HCT116 (cell line): ENCODE data around the gene ZIC5. TPM values are rescaled to one million over a fixed set of nuclear protein-coding genes. Genes with fewer than 3 reads are reported as not detected.

Source experiments
- ATAC-seq: fragments of 200-7000 bp; cut with Tn5 transposase; 2 replicates; pipeline ENCODE4 v1.9.1; 2020; ENCODE audit warnings: mild to moderate bottlenecking, moderate library complexity
- BruUV-seq: library from RNA; stranded (reverse); fragments of 400-500 nt; replicated peaks from 2 replicates; lab custom pipeline; 2021; lab: Mats Ljungman, UMichigan
- CTCF ChIA-PET: fragments of 300-600 bp; sonication (Branson Sonifier 250); formaldehyde crosslinking; loops from one replicate; lab custom pipeline; 2021; ENCODE audit warnings: antibody characterized with exemption; lab: Charles Lee
- POLR2A ChIA-PET: fragments of 300-600, 350-600 bp; sonication (Branson Sonifier 250); formaldehyde crosslinking; loops from one replicate; lab custom pipeline; 2021; ENCODE audit warnings: antibody characterized with exemption; lab: Charles Lee
- RAD21 ChIA-PET, 2 experiments: fragments of 300-600 bp; sonication (Branson Sonifier 250); formaldehyde crosslinking; loops; one replicate each; lab custom pipeline; 2023; ENCODE audit warnings: low total read pairs in 2 of 2; ENCODE audit not compliant: uncharacterized antibody in 2 of 2, unreplicated experiment in 2 of 2, low non-redundant PET in 1 of 2; lab: Charles Lee
- DNase-seq: peaks from one replicate; pipeline ENCODE4 v3.0.0-alpha.2; 2010; ENCODE audit warnings: low read depth, low spot score
- H2AFZ ChIP-seq: fragments of 200-600 bp; shearing (Covaris generic), sonication (generic); 2 replicates; pipeline ENCODE4 v1.6.1; 2017; ENCODE audit warnings: low read depth, mixed run types, mixed read lengths, antibody characterized with exemption, low read length; ENCODE audit not compliant: poor library complexity, severe bottlenecking
- H3K27ac ChIP-seq: 2 replicates; pipeline ENCODE4 v1.5.1; 2012; ENCODE audit warnings: low read depth, low read length
- H3K27me3 ChIP-seq: fragments of 200-600 bp; sonication (generic); 2 replicates; pipeline ENCODE4 v1.6.1; 2016; ENCODE audit warnings: mixed run types, low read length, mixed read lengths; ENCODE audit not compliant: insufficient read depth
- H3K36me3 ChIP-seq, 2 experiments: fragments of 200-500 bp in 1 of 2; fragments of 200-600 bp in 1 of 2; sonication (Bioruptor generic) in 1 of 2; sonication (generic) in 1 of 2; 2 replicates each; pipeline versions ENCODE4 v1.5.1 to v1.6.1; 2014 to 2016; ENCODE audit warnings: low read length in 2 of 2, inconsistent platforms in 1 of 2, mixed read lengths in 1 of 2, mixed run types in 1 of 2; ENCODE audit not compliant: insufficient read depth in 2 of 2, control insufficient read depth in 1 of 2
- H3K4me1 ChIP-seq, 2 experiments: fragments of 200-600 bp in 1 of 2; sonication (generic) in 1 of 2; 2 replicates each; pipeline versions ENCODE4 v1.5.1 to v1.6.1; 2012 to 2017; ENCODE audit warnings: low read length in 2 of 2, inconsistent platforms in 1 of 2, mild to moderate bottlenecking in 1 of 2, mixed read lengths in 1 of 2, mixed run types in 1 of 2, moderate library complexity in 1 of 2; ENCODE audit not compliant: insufficient read depth in 2 of 2, control insufficient read depth in 1 of 2
- H3K4me2 ChIP-seq: fragments of 200-600 bp; sonication (generic); 2 replicates; pipeline ENCODE4 v1.6.1; 2017; ENCODE audit warnings: mixed run types, low read length, mixed read lengths
- H3K4me3 ChIP-seq, 2 experiments: fragments of 200-600 bp in 1 of 2; sonication (generic) in 1 of 2; replicated peaks in 1 of 2; 2 replicates each; pipeline ENCODE4 v1.5.1; 2011 to 2016; ENCODE audit warnings: low read length in 2 of 2, control low read depth in 1 of 2, low read depth in 1 of 2, mild to moderate bottlenecking in 1 of 2, mixed read lengths in 1 of 2, mixed run types in 1 of 2
- H3K79me2 ChIP-seq: fragments of 200-600 bp; sonication (generic); 2 replicates; pipeline ENCODE4 v1.6.1; 2017; ENCODE audit warnings: mild to moderate bottlenecking, mixed run types, low read length, moderate library complexity, mixed read lengths; ENCODE audit not compliant: insufficient read depth
- H3K9ac ChIP-seq: fragments of 200-600 bp; sonication (generic); 2 replicates; pipeline ENCODE4 v1.6.1; 2016; ENCODE audit warnings: low read length, mixed read lengths
- H3K9me2 ChIP-seq: fragments of 200-600 bp; sonication (generic), shearing (Covaris generic); 2 replicates; pipeline ENCODE4 v1.6.1; 2017; ENCODE audit warnings: mixed run types, mild to moderate bottlenecking, moderate library complexity; ENCODE audit not compliant: insufficient read depth
- H3K9me3 ChIP-seq, 2 experiments: fragments of 200-500 bp in 1 of 2; fragments of 200-600 bp in 1 of 2; sonication (Bioruptor generic) in 1 of 2; sonication (generic) in 1 of 2; 2 replicates each; pipeline ENCODE4 v1.6.1; 2014 to 2017; ENCODE audit warnings: low read length in 2 of 2, mixed read lengths in 2 of 2, inconsistent platforms in 1 of 2, low read depth in 1 of 2, mild to moderate bottlenecking in 1 of 2, mixed run types in 1 of 2, moderate library complexity in 1 of 2; ENCODE audit not compliant: control insufficient read depth in 1 of 2, insufficient read depth in 1 of 2
- H4K20me1 ChIP-seq: fragments of 200-600 bp; sonication (generic), shearing (Covaris generic); 2 replicates; pipeline ENCODE4 v1.6.1; 2017; ENCODE audit warnings: mixed run types, mild to moderate bottlenecking, moderate library complexity; ENCODE audit not compliant: insufficient read depth
- EZH2 ChIP-seq: fragments of 200-600 bp; sonication (generic); IDR thresholded peaks from 2 replicates; pipeline ENCODE4 v1.6.1; 2017; ENCODE audit warnings: antibody characterized with exemption, mixed run types
- EZH2phosphoT487 ChIP-seq: fragments of 200-600 bp; IDR thresholded peaks from 2 replicates; pipeline ENCODE4 v1.6.1; 2018; ENCODE audit warnings: antibody characterized with exemption, borderline replicate concordance
- RAD21 ChIP-seq: IDR thresholded peaks from 2 replicates; pipeline ENCODE4 v1.6.1; 2012; ENCODE audit warnings: low read depth, mild to moderate bottlenecking
- SP1 ChIP-seq: IDR thresholded peaks from 2 replicates; pipeline ENCODE4 v1.6.1; 2012; ENCODE audit warnings: low read depth
- SRF ChIP-seq: IDR thresholded peaks from 2 replicates; pipeline ENCODE4 v1.6.1; 2012; ENCODE audit warnings: low read depth
- TCF7L2 ChIP-seq: IDR thresholded peaks from 2 replicates; pipeline ENCODE4 v1.7.0; 2011; ENCODE audit warnings: borderline replicate concordance, inconsistent platforms; ENCODE audit not compliant: insufficient read depth, insufficient read length; ENCODE audit errors: extremely low read depth
- ZBTB33 ChIP-seq: IDR thresholded peaks from 2 replicates; pipeline ENCODE4 v1.6.1; 2011; ENCODE audit warnings: mild to moderate bottlenecking, low read length, moderate library complexity; ENCODE audit not compliant: insufficient replicate concordance; ENCODE audit errors: extremely low read depth
- intact Hi-C: fragments of 100-400 bp; cut with micrococcal nuclease; formaldehyde crosslinking; loops from 2 replicates; pipeline ENCODE4 v1.10.0; 2022
- total RNA-seq: library from RNA; stranded (reverse); gene quantifications from one replicate; pipeline ENCODE4 v1.2.1, GENCODE V29; 2021; ENCODE audit not compliant: unreplicated experiment

ZIC5 gene
- total RNA-seq, 1 experiment from 2014 or later: 10.3 TPM

DNA sequence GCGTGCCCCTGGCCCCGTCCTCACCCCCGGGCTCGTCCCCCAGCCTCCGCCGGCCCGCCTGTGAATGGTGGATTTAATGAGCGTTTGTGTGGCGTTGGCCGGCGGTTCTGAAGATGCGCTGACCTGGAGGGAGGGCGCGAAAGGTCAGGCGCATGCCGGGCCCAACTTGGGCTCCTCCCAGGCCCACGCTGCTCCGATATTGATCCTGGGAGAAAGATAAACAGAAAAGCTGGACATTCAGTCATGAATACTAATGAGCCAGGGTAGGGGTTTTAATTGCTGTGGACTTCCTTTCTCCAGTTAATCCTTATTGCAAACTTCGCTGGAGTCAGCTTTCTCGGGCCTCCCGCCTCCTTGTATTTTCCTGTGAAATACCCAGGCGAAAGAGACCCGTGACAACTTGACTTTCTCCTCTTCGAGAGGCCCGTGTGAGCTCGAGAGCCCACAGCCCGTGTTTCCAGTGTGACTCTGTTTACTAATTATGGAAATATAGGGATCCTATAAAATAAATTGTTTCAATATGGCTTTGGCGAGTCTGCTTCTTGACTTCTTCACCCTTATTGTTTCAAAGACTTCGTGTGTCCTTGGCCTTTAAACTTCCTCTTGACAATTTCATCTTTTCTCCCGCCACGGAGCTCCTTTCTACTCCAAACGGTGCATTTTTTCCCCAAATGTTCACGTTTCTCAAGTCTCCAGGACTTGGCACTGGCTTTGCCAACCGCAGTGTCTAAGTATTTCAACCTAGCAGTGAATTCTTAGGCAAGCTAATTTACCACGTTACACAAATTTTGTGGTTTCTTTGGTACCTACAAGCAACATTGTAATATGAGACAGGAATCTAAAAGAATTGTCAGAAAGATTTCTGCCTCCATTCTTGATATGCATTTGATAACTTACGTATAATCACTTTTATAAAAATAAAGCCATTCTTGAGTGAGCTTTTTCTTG lies 20.5 kb upstream of the ZIC5 start (continued):
- no peak for TF ChIP-seq SRF

DNA sequence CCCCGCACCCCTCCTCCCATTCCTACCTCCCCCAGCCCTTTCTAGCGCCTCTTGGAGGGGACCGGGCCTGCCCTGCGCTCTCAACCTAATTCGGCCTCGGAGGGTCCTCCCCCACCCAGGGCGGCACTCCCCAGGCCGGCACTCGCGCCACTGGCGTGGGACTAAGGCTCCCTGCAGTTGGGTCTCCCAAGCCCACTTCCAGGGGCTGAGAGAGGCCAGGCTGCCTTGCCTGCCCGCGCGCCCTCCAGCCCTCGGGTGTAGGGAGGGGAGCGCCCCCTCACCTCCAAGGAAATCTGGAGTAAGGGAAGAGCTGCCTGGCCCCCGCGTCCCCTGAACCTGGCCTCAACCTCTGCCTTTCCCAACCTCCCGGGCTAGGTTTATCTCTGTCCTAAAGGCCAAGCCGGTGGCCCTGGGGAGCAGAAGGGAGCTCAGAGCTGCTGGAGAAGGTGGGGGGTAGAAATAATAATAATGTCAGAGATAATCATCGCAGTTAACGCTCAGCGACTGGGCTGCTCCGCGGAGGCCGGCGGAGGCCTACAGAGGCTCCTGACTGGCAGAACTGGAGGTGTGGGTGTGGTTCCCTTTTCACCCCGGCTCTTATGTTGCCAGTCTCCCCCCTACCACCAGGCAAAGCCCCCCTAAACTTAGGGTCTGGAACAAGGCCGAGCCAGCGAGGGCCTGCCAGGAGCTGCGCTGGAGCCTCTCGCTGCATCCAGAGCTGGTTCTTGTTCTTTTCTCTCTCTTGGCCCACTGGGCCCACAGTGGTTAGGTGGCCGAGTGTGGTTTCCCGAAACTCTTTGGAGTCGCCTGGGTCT lies 19.7 kb upstream of the ZIC5 start:
- RAD21 ChIA-PET: no interaction called here
- Histone ChIP-seq H3K9me2 (no peaks in the 10 kb centered on the region), H2AFZ (no peak overlapping the region), H3K4me3 (no peak overlapping the region), H3K4me2 (no peak overlapping the region), H3K79me2 (no peaks in the 10 kb centered on the region), H3K4me1 (peaks cover 0 to 6% of the 10 kb centered on the region in 2 experiments; a peak in 2 of 4 replicates), H3K27me3 (peaks cover 34% of the 10 kb centered on the region), H4K20me1 (no peaks in the 10 kb centered on the region; the same call in 1 of the 2 replicates), H3K9ac (no peak overlapping the region), H3K36me3 (peaks cover 0 to 4% of the 10 kb centered on the region in 2 experiments; a peak in 1 of 4 replicates), H3K27ac (no peak overlapping the region), H3K9me3 (no peaks in the 10 kb centered on the region)
- CTCF ChIA-PET: no interaction called here
- POLR2A ChIA-PET: no interaction called here
- DNase-seq: no peak
- no peak for TF ChIP-seq SP1
- TF ChIP-seq EZH2: no peak
- no peak for TF ChIP-seq ZBTB33
- TF ChIP-seq SRF: no peak
- no peak for TF ChIP-seq EZH2phosphoT487
- TF ChIP-seq RAD21: no peak
- no peak for TF ChIP-seq TCF7L2
- intact Hi-C loops: no loop called here
- ATAC-seq: no peak; the same call in 1 of the 2 replicates
- no TSS peak for BruUV-seq
